T-helper 2 cell treated with Interferon-gamma antibody and Interleukin-4, amounts not matched to agents 5 μg/mL and 100 μg/mL, for 36 hours (primary cell): ENCODE data around the gene NEK10.
"Not testable (repeated sequence)": the region's sequence is repeated elsewhere in the genome, so short reads cannot be mapped to it uniquely, and the experiment has no call there.

ENCODE experiments used
- DNase-seq: peaks from one replicate; pipeline ENCODE4 v3.0.0; 2021; ENCODE audit warnings: low spot score
- H3K27ac Mint-ChIP-seq: one replicate; pipeline ENCODE4 v1.8.0; 2021; ENCODE audit warnings: mild to moderate bottlenecking, mixed read lengths
- H3K27me3 Mint-ChIP-seq: one replicate; pipeline ENCODE4 v1.8.0; 2021; ENCODE audit warnings: low read depth, mixed read lengths
- H3K36me3 Mint-ChIP-seq: one replicate; pipeline ENCODE4 v1.8.0; 2021; ENCODE audit warnings: low read depth, mixed read lengths
- H3K4me1 Mint-ChIP-seq: one replicate; pipeline ENCODE4 v1.8.0; 2021; ENCODE audit warnings: low read depth, mixed read lengths
- H3K4me3 Mint-ChIP-seq: one replicate; pipeline ENCODE4 v1.8.0; 2022; ENCODE audit warnings: mild to moderate bottlenecking, moderate library complexity, mixed read lengths
- H3K9me3 Mint-ChIP-seq: one replicate; pipeline ENCODE4 v1.8.0; 2021; ENCODE audit warnings: mixed read lengths

Gene NEK10

DNA sequence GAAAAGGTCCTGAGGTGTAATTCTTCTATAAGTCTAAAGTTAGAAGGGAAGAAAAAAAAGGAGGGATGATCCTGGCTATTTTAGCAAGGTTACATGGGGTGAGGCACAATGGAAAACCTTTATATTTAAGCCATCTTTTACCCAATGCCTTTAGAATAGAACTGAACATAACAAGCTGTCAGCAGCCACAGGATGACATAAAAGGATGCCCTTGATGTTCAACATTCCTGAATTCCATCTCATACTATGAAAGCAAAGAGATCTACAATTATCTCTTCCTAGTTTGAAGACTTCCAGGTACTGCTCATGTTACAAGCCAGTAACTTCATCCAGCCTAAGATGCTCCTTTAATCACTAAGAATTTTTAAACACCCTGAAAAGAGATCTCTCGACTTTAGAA lies 26.9 kb downstream of the NEK10 start:
- H3K27me3 Mint-ChIP-seq: peaks cover 2% of the 10 kb centered on the region
- no peak overlapping the region for H3K4me3 Mint-ChIP-seq
- peaks cover 22% of the 10 kb centered on the region for H3K4me1 Mint-ChIP-seq
- peaks cover 6% of the 10 kb centered on the region for H3K9me3 Mint-ChIP-seq
- no peaks in the 10 kb centered on the region for H3K36me3 Mint-ChIP-seq
- no peak overlapping the region for H3K27ac Mint-ChIP-seq
- DNase-seq: no peak

DNA sequence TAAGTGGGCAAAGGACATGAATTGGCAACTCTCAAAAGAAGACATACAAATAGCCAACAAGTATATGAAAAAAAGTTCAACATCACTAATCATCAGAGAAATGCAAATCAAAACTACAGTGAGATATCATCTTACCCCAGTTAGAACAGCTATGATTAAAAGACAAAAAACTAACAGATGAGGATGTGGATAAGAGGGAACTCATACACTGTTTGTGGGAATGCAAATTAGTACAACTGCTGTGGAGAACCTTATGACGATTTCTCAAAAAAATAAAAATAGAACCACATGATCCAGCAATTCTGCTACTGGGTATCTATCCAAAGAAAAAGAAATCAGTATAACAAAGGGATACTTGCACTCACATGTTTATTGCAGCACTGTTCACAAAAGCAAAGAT lies 28.6 kb downstream of the NEK10 start:
- no peak overlapping the region for H3K27ac Mint-ChIP-seq
- no peak for DNase-seq
- H3K4me3 Mint-ChIP-seq: no peak overlapping the region
- peaks cover 13% of the 10 kb centered on the region for H3K4me1 Mint-ChIP-seq
- H3K36me3 Mint-ChIP-seq: no peaks in the 10 kb centered on the region
- peaks cover 10% of the 10 kb centered on the region for H3K9me3 Mint-ChIP-seq
- H3K27me3 Mint-ChIP-seq: peaks cover 9% of the 10 kb centered on the region

DNA sequence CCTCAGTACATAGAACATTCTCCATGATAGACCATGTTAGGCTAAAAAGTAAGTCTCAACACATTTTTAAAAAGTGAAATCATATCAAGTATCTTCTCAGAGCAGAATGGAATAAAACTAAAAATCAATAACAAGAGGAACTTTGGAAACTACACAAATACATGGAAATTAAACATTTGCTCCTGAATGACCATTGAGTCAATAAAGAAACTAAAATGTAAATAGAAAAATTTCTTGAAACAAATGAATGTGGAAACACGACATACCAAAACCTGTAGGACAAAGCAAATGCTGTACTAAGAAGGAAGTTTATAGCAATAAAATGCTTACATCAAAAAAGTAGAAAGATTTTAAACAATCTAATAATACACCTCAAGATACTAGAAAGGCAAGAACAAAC lies 33.6 kb downstream of the NEK10 start:
- DNase-seq: no peak
- Mint-ChIP-seq H3K4me3 (no peak overlapping the region), H3K36me3 (no peaks in the 10 kb centered on the region), H3K27ac (no peak overlapping the region), H3K9me3 (peaks cover 14% of the 10 kb centered on the region), H3K4me1 (peaks cover 5% of the 10 kb centered on the region), H3K27me3 (peaks cover 9% of the 10 kb centered on the region)

DNA sequence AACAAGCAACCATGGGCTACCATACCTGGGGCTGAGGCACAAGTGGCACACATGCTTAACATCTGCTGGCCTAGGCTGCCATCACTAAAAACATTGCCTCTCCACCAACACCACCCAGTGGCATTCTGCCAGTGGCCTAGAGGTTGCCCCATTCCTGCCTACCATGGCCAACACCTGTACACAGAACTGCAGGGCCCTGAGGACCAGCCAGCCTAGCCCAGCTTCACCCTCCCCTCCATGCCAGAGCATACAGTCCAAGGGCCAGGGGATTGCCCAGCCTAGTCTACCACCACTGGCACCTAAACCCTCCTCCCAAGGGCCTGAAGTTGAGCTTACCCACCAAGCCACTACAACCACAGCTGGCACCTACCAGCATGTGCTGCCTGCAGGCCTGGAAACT lies 35.3 kb downstream of the NEK10 start:
- peaks cover 18% of the 10 kb centered on the region for H3K9me3 Mint-ChIP-seq
- DNase-seq: no peak
- H3K36me3 Mint-ChIP-seq: no peaks in the 10 kb centered on the region
- H3K27ac Mint-ChIP-seq: no peak overlapping the region
- H3K27me3 Mint-ChIP-seq: peaks cover 9% of the 10 kb centered on the region
- H3K4me1 Mint-ChIP-seq: no peaks in the 10 kb centered on the region
- H3K4me3 Mint-ChIP-seq: no peak overlapping the region

DNA sequence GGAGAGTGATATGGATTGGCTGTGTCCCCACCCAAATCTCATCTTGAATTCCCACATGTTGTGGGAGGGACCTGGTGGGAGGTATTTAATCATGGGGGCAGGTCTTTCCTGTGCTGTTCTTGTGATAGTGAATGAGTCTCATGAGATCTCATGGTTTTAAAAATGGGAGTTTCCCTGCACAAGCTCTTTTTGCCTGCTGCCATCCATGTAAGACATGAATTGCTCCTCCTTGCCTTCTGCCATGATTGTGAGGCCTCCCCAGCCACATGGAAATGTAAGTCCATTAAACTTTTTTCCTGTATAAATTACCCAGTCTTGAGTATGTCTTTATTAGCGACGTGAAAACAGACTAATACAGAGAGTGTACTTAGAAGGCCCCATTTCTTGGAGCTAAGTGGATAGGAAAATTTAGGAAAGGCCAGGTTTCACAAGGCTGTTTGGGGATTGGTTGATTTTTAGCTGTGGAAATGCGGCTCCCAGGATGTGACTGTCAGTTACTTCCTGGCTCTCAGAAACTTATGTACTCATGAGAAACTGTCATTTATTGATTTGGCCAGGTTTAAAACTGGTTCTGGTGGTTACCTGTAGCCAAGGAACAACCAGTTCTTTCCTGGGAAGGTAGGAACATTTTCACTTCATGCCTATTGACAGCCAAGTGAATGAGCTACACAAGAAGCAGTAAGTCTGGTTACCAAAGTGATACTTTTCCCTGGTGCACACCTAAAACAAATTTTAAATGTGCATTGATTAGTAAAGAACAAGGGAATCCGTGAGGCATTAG lies 40.0 kb downstream of the NEK10 start:
- not testable (repeated sequence) for H3K27ac Mint-ChIP-seq, H3K27me3 Mint-ChIP-seq, H3K4me3 Mint-ChIP-seq, H3K36me3 Mint-ChIP-seq, H3K4me1 Mint-ChIP-seq, DNase-seq
- H3K9me3 Mint-ChIP-seq: peaks cover 11% of the 10 kb centered on the region

DNA sequence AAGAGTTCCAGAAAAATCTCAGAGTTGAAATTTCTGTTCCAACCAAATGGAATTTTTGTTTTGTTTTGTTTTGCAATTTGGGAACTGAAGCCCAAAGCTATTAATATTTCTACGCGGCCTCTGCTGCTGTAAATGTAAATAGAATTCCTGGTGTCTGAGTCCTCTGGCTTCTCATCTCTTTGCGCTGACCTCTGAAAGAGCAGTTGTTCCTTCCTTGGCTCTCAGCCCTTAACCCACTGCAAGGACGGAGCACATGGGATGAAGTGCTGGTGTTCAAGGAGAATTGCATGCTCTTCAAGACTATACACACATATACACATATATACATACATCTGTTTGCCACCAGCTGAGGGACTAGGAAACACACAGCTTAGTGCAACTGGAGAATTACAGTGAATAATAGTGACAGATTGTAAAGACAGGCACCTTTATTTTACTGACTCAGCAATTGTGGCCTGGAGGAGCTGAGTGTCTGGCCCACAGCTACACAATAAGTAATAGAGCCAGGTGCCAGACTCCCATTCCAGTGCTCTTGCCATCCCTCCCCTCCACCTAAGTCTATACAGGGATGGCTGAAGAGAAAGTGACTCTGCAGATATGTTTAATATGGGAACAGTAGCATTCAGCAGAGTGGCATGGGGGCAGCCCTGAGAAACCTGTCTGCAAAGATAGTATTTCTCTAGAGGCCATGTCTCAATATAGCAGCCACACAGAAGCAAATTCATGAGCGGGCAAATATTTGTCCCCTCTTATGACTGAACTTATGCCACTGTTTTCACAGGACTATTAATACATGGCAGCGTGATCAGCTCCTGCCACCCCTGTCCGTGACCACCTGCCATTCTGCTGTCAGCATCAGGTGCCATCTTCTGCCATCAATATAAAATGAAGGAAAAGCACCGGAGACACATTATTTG lies 42.3 kb downstream of the NEK10 start:
- no peak overlapping the region for H3K4me3 Mint-ChIP-seq
- no peaks in the 10 kb centered on the region for H3K27me3 Mint-ChIP-seq
- H3K36me3 Mint-ChIP-seq: peaks cover 2% of the 10 kb centered on the region
- H3K9me3 Mint-ChIP-seq: peaks cover 7% of the 10 kb centered on the region
- DNase-seq: no peak
- no peak overlapping the region for H3K27ac Mint-ChIP-seq
- H3K4me1 Mint-ChIP-seq: peaks cover 7% of the 10 kb centered on the region

DNA sequence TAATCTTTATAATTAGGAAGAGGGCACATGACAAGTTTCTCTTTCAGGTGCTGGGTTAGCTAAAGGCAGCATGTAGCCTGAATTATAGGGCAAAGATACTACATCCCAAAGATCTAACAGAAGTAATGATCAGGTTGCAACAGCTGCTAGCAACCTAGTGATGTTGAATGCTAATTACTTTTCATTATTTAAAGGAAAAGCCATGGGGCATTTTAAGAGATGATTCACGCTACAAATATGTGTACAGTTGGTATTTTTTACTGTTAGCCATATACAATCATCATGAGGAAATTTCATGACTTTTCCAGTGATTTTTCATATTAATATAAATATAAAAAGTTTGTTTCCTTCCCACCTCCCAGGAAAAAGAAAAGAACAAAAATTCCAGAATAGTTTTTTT lies 43.0 kb downstream of the NEK10 start:
- no peak for DNase-seq
- Mint-ChIP-seq H3K27me3 (no peaks in the 10 kb centered on the region), H3K27ac (no peak overlapping the region), H3K4me3 (no peak overlapping the region), H3K4me1 (peaks cover 7% of the 10 kb centered on the region), H3K36me3 (peaks cover 2% of the 10 kb centered on the region), H3K9me3 (peaks cover 7% of the 10 kb centered on the region)

DNA sequence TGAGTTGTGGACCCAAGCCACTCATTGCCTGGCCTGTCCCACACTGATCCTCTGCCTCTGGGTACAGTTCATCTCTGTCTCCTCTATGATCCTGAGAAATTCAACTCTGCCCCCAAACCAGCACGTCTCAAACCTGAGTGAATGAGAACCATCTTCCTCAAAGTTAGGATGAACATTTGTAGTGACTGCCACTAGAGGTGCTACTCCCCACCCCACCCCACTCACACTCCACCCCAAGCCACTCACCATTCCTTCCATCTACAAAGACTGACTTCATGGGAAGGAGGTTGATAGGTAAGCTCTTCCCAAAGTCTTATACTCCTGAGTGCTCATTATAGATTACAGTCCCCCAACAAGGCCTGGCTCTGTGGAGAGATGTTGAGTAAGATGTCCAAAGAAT lies 43.8 kb downstream of the NEK10 start:
- H3K9me3 Mint-ChIP-seq: peaks cover 7% of the 10 kb centered on the region
- H3K36me3 Mint-ChIP-seq: peaks cover 2% of the 10 kb centered on the region
- peaks cover 7% of the 10 kb centered on the region for H3K4me1 Mint-ChIP-seq
- H3K4me3 Mint-ChIP-seq: no peak overlapping the region
- no peak for DNase-seq
- no peaks in the 10 kb centered on the region for H3K27me3 Mint-ChIP-seq
- no peak overlapping the region for H3K27ac Mint-ChIP-seq

DNA sequence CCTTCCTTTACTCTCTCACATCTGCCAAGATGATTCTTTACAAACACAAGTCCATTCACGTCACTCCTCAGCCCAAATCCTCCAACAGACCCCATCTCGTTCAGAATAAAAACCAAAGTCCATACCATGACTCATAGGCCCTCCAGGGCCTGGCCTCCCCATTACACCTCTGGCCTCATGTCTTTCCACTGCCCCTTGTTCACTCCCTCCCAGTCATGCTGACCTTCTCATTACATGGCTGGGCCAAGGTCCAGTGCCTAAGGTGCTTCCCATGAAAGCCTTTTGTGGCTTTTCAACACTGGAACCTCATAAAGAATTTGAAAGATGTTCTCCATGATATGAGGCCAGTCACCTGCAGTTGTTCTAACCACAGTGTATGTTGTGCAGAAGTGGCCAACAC lies 44.5 kb downstream of the NEK10 start:
- Mint-ChIP-seq H3K4me1 (peaks cover 7% of the 10 kb centered on the region), H3K27me3 (no peaks in the 10 kb centered on the region), H3K9me3 (peaks cover 7% of the 10 kb centered on the region), H3K4me3 (no peak overlapping the region), H3K36me3 (peaks cover 2% of the 10 kb centered on the region), H3K27ac (no peak overlapping the region)
- DNase-seq: no peak

DNA sequence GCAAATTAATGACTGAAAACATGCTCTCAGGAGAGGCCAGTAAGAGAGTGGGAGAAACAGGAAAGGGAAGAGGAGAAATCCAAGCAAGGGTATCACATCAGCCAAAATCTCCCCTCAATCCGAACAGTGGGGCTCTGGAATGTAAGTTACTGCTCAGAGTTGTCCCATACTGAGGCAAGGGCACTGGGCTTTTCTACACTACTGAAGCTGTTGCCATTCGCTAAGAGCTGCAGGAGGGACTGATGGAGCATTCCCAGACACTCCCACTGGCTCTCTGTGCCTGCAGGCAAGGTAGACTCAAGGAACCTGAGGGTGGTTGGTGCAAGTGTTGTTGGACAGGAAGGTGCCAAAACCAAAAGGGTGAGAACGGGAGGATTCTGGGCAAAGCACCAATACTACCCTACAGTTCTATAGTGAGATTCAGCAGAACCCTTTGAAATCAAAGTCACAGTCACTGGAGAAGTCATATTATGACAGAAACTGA lies 46.1 kb downstream of the NEK10 start:
- no peak for DNase-seq
- peaks cover under 1% of the 10 kb centered on the region for H3K9me3 Mint-ChIP-seq
- H3K4me1 Mint-ChIP-seq: peaks cover 7% of the 10 kb centered on the region
- H3K36me3 Mint-ChIP-seq: no peaks in the 10 kb centered on the region
- no peak overlapping the region for H3K4me3 Mint-ChIP-seq
- H3K27ac Mint-ChIP-seq: no peak overlapping the region
- no peaks in the 10 kb centered on the region for H3K27me3 Mint-ChIP-seq

DNA sequence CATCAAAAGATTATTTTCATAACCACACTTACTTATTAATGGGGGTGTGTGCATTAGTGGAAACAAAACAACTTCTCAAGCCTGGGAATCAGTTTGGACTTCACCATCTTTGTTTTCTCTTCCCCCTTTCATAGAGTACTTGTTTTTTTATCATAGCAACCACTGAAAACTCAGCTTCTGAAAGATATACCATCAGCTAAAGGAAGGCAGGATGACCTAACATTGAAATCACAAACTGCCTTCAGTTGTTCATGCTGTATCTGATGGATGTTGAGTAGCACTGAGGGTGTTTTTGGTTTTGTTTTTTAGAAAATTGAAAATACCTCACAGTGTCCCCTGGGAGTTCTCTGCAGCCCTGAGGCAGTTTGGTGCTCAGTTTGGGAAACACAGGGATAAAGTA lies 46.5 kb downstream of the NEK10 start:
- H3K4me3 Mint-ChIP-seq: no peak overlapping the region
- no peaks in the 10 kb centered on the region for H3K9me3 Mint-ChIP-seq
- no peaks in the 10 kb centered on the region for H3K27me3 Mint-ChIP-seq
- no peak for DNase-seq
- no peak overlapping the region for H3K27ac Mint-ChIP-seq
- H3K36me3 Mint-ChIP-seq: no peaks in the 10 kb centered on the region
- peaks cover 7% of the 10 kb centered on the region for H3K4me1 Mint-ChIP-seq

DNA sequence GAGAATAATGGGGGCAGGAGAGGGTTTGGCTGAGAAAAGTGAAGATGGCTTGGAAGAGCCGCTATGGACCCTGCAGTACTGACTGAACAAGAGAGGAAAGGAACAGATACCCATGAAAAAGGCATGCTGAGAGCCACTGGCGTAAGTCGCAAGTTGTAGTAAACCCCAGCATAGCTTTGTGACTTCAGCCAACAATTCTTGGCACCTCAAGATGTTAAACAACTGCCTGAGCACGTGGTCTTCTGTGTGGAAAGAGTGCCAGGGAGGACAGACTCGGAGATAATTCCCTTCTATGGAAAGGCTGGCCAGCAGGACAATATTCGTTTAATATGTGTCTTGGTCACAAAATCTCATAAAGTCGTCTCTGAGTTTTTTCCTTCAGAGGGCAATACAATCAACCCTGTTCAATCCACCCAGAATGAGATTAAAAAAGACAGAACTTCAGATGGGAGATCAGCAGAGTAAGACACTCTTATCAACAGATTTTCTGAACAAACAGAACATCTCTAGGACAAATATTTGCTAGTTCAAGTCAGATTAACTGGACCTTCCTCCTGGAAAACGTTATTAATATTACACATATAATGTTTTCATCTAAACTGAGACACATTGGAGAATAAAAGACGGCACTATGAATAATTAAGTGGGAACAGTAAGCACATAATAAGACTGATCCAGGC lies 49.2 kb downstream of the NEK10 start:
- no peak overlapping the region for H3K4me3 Mint-ChIP-seq
- DNase-seq: no peak
- no peak overlapping the region for H3K27ac Mint-ChIP-seq
- H3K9me3 Mint-ChIP-seq: no peaks in the 10 kb centered on the region
- no peaks in the 10 kb centered on the region for H3K27me3 Mint-ChIP-seq
- peaks cover 7% of the 10 kb centered on the region for H3K4me1 Mint-ChIP-seq
- H3K36me3 Mint-ChIP-seq: no peaks in the 10 kb centered on the region

DNA sequence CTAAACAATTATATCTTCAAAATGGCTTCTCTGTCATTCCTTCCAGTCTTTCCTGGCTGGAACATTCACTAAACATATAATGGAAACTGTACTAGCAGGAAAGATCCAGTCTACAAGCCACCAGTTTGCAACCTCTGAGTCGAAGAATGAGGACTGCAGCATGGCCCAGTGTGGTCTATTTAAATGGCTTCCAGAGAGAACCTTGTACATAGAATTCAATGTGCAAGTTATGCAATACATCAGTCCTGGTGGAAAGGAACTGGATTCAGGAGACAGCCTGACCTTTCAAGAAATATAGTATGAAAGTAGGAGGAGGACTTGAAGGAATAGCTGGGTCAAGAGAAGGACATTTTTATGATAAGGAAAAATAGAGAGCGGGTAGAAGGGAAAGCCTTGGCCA lies 49.9 kb downstream of the NEK10 start:
- Mint-ChIP-seq H3K27me3 (no peaks in the 10 kb centered on the region), H3K36me3 (no peaks in the 10 kb centered on the region), H3K9me3 (no peaks in the 10 kb centered on the region), H3K4me3 (no peak overlapping the region), H3K4me1 (peaks cover 3% of the 10 kb centered on the region), H3K27ac (no peak overlapping the region)
- DNase-seq: no peak

DNA sequence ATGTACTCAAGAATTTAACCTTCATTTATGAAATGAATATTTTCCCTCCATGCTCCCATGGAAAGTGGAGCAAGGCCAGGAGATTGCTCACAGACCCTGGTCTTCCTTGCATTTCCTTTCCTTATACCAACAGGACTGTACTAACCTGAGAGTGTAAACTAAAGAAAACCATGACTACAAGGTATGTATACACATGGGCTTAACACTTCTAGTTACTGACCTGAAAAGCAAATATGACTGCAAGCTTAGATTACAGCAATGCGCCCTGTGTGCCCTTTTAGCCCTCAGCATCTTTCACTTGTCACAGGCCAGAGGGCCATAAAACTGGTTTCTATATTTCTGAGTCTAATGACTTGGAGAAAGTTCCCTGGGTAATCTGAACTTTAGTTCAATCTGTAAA lies 52.1 kb downstream of the NEK10 start:
- Mint-ChIP-seq H3K27me3 (peaks cover under 1% of the 10 kb centered on the region), H3K4me3 (no peak overlapping the region), H3K27ac (no peak overlapping the region), H3K4me1 (no peaks in the 10 kb centered on the region), H3K36me3 (no peaks in the 10 kb centered on the region), H3K9me3 (no peaks in the 10 kb centered on the region)
- no peak for DNase-seq
